ENCODE measurements around the gene RBP2. TPM values are rescaled to one million over a fixed set of nuclear protein-coding genes. Genes with fewer than 3 reads are reported as not detected.

The RBP2 gene
- total and polyA plus RNA-seq, 4 donors: 0.79 TPM; not detected in 3

DNA sequence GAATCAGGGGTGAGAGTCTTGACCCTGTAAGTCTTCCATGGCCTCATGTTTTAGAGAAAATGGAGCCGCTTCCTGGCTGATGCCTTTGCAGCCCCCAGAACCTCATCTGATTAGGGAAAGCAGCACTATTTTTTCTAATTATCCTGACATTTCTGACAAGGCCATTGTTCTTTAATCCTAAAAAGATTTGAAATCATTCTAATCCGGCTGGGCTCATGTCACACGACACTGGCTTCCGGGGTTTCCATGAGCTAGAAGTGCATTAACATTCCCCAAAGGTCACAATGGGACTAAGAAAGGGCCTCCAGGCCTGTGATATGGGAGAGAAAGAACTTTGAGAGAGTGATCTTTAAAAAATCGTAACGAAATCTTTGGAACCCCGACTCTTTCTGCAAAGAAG, 33.1 kb downstream of the RBP2 start (continued):
- TF ChIP-seq JUND (IDR thresholded peaks at IDR 0.05) (no peak), EGR1 (IDR thresholded peaks at IDR 0.05; ENCODE audit: low read depth in 2 of 2) (no peak)

DNA sequence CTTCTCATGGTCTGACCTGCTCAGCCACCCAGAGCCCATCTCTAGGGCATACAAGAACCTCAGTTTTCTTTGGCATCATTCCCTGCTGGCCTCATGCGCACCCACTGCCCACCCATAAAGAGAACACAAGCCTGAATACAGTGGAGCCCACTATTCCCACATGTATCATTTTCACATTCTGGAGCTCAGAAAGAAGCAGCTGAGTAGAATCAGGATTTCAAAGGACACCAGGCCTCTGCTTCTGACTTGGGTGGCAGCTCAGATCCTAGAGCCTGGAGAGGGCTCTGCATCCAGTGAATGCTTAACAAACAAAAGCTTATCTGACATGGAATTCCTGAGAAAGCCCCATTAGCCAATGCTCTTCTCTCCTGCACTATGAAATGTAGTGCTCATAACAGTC, 34.7 kb downstream of the RBP2 start:
- no peak for DNase-seq (ENCODE audit: low spot score)
- WGBS: 94% methylated on average over 1 of the region's 1 CpG
- peaks cover 0 to 1% (median 0%) of the 10 kb centered on the region in 4 donors for H3K36me3 ChIP-seq (ENCODE audit: control insufficient read depth in 4 of 4, insufficient read depth in 3 of 4, low read depth in 1 of 4, low read length in 3 of 4)
- no peaks in the 10 kb centered on the region for H3K4me1 ChIP-seq (ENCODE audit: control insufficient read depth in 4 of 4, insufficient read depth in 4 of 4, low read length in 3 of 4)
- H3K4me3 ChIP-seq (ENCODE audit: low read depth in 1 of 3, low read length in 3 of 3): no peak overlapping the region
- H3K9me3 ChIP-seq (ENCODE audit: control insufficient read depth in 4 of 4, low read length in 3 of 4): no peaks in the 10 kb centered on the region
- TF ChIP-seq YY1 (IDR thresholded peaks at IDR 0.05): no peak
- TF ChIP-seq, protein P1, sequence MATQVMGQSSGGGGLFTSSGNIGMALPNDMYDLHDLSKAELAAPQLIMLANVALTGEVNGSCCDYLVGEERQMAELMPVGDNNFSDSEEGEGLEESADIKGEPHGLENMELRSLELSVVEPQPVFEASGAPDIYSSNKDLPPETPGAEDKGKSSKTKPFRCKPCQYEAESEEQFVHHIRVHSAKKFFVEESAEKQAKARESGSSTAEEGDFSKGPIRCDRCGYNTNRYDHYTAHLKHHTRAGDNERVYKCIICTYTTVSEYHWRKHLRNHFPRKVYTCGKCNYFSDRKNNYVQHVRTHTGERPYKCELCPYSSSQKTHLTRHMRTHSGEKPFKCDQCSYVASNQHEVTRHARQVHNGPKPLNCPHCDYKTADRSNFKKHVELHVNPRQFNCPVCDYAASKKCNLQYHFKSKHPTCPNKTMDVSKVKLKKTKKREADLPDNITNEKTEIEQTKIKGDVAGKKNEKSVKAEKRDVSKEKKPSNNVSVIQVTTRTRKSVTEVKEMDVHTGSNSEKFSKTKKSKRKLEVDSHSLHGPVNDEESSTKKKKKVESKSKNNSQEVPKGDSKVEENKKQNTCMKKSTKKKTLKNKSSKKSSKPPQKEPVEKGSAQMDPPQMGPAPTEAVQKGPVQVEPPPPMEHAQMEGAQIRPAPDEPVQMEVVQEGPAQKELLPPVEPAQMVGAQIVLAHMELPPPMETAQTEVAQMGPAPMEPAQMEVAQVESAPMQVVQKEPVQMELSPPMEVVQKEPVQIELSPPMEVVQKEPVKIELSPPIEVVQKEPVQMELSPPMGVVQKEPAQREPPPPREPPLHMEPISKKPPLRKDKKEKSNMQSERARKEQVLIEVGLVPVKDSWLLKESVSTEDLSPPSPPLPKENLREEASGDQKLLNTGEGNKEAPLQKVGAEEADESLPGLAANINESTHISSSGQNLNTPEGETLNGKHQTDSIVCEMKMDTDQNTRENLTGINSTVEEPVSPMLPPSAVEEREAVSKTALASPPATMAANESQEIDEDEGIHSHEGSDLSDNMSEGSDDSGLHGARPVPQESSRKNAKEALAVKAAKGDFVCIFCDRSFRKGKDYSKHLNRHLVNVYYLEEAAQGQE (IDR thresholded peaks at IDR 0.05): no peak
- TF ChIP-seq HNF4A (conservative IDR thresholded peaks at IDR 0.05): no peak
- TF ChIP-seq RXRA (IDR thresholded peaks at IDR 0.05): no peak
- TF ChIP-seq GABPA (IDR thresholded peaks at IDR 0.05 in 1 of 2, conservative IDR thresholded peaks at IDR 0.05 in 1 of 2): no peak
- no peak for TF ChIP-seq RAD21 (IDR thresholded peaks at IDR 0.05)
- TF ChIP-seq SP1 (IDR thresholded peaks at IDR 0.05): no peak
- TF ChIP-seq, protein P2, sequence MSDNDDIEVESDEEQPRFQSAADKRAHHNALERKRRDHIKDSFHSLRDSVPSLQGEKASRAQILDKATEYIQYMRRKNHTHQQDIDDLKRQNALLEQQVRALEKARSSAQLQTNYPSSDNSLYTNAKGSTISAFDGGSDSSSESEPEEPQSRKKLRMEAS (IDR thresholded peaks at IDR 0.05): no peak
- TF ChIP-seq, protein P3, sequence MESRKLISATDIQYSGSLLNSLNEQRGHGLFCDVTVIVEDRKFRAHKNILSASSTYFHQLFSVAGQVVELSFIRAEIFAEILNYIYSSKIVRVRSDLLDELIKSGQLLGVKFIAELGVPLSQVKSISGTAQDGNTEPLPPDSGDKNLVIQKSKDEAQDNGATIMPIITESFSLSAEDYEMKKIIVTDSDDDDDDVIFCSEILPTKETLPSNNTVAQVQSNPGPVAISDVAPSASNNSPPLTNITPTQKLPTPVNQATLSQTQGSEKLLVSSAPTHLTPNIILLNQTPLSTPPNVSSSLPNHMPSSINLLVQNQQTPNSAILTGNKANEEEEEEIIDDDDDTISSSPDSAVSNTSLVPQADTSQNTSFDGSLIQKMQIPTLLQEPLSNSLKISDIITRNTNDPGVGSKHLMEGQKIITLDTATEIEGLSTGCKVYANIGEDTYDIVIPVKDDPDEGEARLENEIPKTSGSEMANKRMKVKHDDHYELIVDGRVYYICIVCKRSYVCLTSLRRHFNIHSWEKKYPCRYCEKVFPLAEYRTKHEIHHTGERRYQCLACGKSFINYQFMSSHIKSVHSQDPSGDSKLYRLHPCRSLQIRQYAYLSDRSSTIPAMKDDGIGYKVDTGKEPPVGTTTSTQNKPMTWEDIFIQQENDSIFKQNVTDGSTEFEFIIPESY (IDR thresholded peaks at IDR 0.05): no peak
- no peak for TF ChIP-seq JUND (IDR thresholded peaks at IDR 0.05)
- TF ChIP-seq FOXA2 (IDR thresholded peaks at IDR 0.05): no peak
- TF ChIP-seq HNF4G (IDR thresholded peaks at IDR 0.05): no peak
- TF ChIP-seq NR2F2 (IDR thresholded peaks at IDR 0.05): no peak
- TF ChIP-seq TAF1 (conservative IDR thresholded peaks at IDR 0.05): no peak
- TF ChIP-seq ATF3 (IDR thresholded peaks at IDR 0.05): no peak
- TF ChIP-seq FOXA1 (IDR thresholded peaks at IDR 0.05): no peak
- TF ChIP-seq, protein P4, sequence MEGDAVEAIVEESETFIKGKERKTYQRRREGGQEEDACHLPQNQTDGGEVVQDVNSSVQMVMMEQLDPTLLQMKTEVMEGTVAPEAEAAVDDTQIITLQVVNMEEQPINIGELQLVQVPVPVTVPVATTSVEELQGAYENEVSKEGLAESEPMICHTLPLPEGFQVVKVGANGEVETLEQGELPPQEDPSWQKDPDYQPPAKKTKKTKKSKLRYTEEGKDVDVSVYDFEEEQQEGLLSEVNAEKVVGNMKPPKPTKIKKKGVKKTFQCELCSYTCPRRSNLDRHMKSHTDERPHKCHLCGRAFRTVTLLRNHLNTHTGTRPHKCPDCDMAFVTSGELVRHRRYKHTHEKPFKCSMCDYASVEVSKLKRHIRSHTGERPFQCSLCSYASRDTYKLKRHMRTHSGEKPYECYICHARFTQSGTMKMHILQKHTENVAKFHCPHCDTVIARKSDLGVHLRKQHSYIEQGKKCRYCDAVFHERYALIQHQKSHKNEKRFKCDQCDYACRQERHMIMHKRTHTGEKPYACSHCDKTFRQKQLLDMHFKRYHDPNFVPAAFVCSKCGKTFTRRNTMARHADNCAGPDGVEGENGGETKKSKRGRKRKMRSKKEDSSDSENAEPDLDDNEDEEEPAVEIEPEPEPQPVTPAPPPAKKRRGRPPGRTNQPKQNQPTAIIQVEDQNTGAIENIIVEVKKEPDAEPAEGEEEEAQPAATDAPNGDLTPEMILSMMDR (IDR thresholded peaks at IDR 0.05; ENCODE audit: low read depth, low read length, missing input control): no peak
- no peak for TF ChIP-seq EGR1 (IDR thresholded peaks at IDR 0.05; ENCODE audit: low read depth in 2 of 2)
- H3K27ac ChIP-seq (ENCODE audit: low read depth in 1 of 2, low read length in 2 of 2): no peak overlapping the region
- H3K27me3 ChIP-seq (ENCODE audit: control insufficient read depth in 4 of 4, insufficient read depth in 4 of 4, low read length in 3 of 4): no peaks in the 10 kb centered on the region
- H3K9ac ChIP-seq (ENCODE audit: low read depth in 1 of 2, low read length in 2 of 2): no peak overlapping the region
